Measurements from ENCODE around the gene IL3RA.

DNA sequence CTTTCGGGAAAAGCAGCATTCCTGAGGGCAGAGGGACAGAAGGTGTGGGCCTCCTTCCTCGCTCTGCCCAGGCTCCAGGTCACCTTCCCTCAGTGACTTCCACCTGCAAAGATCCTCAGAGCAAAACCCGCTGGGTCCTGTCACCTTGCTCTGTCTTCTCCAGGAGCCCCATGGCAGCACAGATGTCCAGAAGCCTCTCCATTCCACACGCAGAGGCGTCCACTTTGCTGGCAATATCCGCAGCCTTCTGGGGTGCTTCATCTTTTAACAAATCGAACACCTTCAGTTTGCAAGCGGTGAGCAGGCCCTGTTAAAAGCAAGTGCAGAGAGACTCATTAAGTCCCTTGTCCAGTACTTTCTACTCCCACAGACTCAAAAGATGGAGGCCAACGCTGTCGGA is 88.8 kb downstream of the IL3RA start:
- TF ChIP-seq, protein P1, sequence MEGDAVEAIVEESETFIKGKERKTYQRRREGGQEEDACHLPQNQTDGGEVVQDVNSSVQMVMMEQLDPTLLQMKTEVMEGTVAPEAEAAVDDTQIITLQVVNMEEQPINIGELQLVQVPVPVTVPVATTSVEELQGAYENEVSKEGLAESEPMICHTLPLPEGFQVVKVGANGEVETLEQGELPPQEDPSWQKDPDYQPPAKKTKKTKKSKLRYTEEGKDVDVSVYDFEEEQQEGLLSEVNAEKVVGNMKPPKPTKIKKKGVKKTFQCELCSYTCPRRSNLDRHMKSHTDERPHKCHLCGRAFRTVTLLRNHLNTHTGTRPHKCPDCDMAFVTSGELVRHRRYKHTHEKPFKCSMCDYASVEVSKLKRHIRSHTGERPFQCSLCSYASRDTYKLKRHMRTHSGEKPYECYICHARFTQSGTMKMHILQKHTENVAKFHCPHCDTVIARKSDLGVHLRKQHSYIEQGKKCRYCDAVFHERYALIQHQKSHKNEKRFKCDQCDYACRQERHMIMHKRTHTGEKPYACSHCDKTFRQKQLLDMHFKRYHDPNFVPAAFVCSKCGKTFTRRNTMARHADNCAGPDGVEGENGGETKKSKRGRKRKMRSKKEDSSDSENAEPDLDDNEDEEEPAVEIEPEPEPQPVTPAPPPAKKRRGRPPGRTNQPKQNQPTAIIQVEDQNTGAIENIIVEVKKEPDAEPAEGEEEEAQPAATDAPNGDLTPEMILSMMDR (conservative IDR thresholded peaks at IDR 0.05; ENCODE audit: low read depth in 2 of 2): no peak
- TF ChIP-seq CREB1 (CRISPR knock-in tag; IDR thresholded peaks at IDR 0.05; ENCODE audit: low read depth) (no peak), ZNF114 (CRISPR knock-in tag; IDR thresholded peaks at IDR 0.05) (no peak), EZH2 (IDR thresholded peaks at IDR 0.05; ENCODE audit: low read depth, unreplicated experiment) (no peak), EZH2phosphoT487 (IDR thresholded peaks at IDR 0.05; ENCODE audit: unreplicated experiment) (no peak), ETS1 (IDR thresholded peaks at IDR 0.05) (no peak), POLR2AphosphoS5 (IDR thresholded peaks at IDR 0.05; ENCODE audit: low read depth) (no peak)
